HG02759 (cell line): ENCODE results near the gene GRID1.

Experiments used
- ATAC-seq: cut with Tn5 transposase; IDR thresholded peaks from one replicate; pipeline ENCODE4 v1.9.1; 2021; ENCODE audit warnings: mild to moderate bottlenecking, moderate library complexity; ENCODE audit not compliant: unreplicated experiment

The GRID1 gene

DNA sequence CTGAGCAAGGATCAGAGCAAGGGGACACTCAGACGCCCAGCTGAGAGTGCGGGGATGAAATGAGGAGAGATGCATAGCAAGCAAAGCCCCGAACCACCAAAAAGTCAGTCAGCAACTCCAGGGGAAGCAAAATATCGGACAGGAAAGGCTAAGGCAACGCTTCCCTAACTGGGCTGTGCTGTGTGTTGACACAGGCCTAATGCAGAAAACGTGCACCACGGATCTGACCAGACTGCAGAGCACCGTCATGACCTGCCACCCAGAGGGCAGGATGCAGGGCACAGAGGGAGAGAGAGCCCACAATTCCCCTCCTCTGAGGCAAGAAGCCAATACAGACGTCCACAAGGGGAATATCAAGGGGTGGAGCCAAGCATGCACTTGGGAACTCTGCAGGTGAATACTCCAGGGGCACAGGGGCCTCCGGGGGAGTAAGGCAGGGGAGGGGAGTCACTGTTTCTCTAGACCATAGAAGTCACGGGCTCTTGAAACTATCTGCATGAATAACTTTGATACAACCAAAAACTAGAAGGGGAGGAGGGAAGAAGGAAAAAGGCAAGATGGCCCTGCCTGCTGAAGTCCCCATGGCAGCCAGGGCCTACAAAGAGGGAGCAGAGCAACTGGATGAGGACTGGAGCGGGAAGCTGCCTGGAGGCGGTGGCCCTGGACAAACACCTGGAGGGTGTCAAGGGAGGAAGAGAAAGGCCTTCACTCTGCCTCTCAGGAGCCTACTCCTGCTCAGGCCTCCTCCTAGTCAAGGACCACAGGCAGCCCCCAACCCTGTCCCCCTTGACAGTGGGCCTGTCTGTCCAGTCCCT, 26.2 kb downstream of the GRID1 start:
- ATAC-seq, result no peak

DNA sequence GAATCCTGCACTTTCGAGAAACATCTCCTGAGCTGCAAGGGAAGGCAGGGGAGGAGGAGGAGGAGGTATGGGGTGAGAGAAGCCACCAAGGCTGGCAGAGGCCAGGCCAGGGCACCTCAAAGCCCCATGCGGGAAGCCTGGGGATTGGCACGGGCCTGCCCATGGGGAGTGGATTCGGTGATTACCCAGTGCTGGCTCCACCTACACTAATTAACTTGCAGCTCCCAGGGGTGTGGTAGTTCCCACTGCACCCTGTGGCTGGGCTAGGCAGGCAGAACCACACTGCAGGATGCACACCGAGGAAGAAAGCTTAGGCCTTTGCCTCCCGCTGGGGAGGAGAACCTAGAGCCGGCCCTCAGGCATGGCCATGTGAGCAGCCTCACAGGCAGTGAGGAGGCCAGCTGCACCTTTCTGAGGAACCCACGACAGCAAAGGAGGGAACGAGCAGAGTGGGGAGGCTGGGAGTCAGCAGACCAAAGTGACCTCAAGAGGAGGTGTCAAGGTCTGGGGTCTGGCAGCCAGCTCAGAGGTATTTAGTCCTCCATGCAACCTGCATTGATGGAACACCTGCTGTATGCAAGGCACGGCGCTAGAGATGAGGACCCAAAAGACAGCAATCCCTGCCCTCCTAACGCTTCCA, 27.2 kb downstream of the GRID1 start:
- no peak for ATAC-seq

DNA sequence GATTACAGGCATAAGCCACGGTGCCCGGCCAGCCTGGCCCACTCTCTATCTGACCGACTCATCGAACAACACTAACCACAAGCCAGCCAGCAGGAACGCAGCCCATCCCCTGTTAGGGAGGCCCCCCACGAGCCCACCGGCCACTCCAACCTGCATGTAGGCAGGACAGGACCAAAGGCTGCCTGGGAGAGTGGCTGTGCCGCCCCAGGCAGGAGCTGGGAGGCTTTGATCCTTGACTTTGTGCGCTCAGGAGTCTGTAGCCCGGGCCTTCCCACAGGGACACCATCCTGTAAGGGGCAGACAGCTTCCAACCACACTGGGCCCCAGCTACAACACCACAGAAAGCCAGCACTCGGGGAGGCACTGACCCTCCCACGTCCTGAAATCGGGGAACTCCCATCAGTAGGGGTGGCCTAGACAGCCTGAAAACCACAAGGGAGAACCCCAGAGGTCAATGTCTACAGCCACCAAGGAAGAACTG, 29.4 kb downstream of the GRID1 start:
- ATAC-seq, result peak; percentile 75

- ATAC-seq, result no peak
Measured at GRCh38 chr10:86336341-86336740, 30.3 kb downstream of the GRID1 start.

- no peak for ATAC-seq
Measured at GRCh38 chr10:86335831-86336230, 30.8 kb downstream of the GRID1 start.

GRCh38 chr10:86335257-86335656, 31.3 kb downstream of the GRID1 start:
- no peak for ATAC-seq

DNA sequence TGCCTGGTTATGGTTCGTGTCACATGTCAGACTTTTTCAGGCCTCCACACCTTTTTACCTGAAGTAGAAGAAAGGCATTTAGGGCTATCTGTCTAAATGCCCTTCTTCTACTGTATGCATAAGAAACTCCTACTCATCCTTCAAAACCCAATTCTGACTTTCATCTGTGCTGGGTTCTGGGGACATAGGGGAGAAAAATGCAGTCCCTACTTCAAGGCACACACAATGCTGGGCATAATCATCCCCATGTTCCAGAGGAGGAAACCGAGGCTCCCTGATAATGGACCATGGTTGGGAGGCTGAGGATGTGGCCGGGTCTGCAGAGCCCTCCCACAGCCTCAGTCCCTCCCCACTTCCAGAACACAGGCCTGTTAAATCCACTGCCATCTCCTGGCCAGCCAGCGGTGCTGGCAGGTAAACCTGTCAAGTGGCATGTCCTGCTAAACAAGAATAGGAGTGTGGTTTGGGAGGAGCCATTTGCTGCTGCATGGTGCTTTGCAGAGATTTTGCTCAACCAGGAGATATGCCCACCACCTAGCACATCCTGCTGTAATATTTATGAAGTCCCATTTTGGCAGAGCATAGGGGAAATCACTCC, 32.0 kb downstream of the GRID1 start:
- ATAC-seq, result no peak

DNA sequence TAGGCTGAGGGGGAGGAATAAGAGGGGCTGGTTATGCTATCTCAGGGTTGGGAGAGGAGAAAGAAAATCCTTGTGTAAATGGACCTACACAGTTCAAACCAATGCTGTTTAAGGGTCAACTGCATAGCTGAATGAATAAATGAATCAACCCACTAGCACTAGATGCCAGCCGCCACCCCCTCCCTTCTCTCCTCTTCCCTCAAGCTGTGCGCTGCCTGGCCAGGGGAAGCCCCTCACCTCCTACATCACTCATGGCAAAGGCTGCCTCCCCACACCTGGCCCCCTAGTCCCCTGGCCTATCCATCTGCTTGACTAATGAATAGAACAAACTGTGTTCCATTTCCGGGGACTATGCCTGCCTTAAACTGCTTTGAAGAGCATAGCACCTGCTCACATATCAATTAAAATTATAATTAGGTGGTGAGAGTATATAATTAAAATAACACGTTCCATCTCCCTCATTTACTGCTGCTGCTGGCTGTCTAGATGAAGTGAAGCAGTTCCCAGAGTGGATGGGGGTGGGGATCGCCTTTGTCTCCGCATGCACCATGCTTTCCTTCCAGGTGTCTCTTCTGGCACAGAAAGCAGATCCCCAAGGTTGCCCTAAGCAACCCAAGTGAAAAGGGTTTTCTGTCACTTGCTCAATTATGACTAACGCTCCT, 32.6 kb downstream of the GRID1 start:
- no peak for ATAC-seq

- ATAC-seq, result no peak
Measured at GRCh38 chr10:86331861-86332260, 34.7 kb downstream of the GRID1 start.

GRCh38 chr10:86330778-86331763, 35.5 kb downstream of the GRID1 start:
- ATAC-seq, result no peak

- no peak for ATAC-seq
Measured at GRCh38 chr10:86329896-86330680, 36.5 kb downstream of the GRID1 start.

- no peak for ATAC-seq
Measured at GRCh38 chr10:86329093-86329710, 37.4 kb downstream of the GRID1 start.

- no peak for ATAC-seq
Measured at GRCh38 chr10:86327954-86328725, 38.5 kb downstream of the GRID1 start.

DNA sequence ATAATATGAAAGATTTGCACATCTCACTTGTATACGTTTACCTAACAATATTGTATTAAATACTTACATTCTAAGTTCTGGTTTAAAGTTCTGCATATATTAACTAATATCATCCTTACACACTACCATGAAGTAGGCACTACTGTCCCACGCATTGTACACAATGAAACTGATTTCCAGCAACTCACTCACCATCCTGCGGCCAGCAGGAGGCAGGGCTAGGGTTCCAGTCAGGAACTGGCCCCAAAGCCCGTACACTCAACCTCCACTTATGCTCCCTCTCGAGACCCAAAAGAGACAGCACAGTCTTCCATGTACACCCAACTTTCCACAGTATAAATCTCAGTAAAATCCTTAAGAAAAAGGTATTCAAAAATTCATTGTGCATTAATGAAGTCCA, 41.4 kb downstream of the GRID1 start:
- ATAC-seq, result no peak

GRCh38 chr10:86321568-86321967, 45.0 kb downstream of the GRID1 start:
- ATAC-seq, result no peak

GRCh38 chr10:86319676-86320075, 46.9 kb downstream of the GRID1 start:
- no peak for ATAC-seq

DNA sequence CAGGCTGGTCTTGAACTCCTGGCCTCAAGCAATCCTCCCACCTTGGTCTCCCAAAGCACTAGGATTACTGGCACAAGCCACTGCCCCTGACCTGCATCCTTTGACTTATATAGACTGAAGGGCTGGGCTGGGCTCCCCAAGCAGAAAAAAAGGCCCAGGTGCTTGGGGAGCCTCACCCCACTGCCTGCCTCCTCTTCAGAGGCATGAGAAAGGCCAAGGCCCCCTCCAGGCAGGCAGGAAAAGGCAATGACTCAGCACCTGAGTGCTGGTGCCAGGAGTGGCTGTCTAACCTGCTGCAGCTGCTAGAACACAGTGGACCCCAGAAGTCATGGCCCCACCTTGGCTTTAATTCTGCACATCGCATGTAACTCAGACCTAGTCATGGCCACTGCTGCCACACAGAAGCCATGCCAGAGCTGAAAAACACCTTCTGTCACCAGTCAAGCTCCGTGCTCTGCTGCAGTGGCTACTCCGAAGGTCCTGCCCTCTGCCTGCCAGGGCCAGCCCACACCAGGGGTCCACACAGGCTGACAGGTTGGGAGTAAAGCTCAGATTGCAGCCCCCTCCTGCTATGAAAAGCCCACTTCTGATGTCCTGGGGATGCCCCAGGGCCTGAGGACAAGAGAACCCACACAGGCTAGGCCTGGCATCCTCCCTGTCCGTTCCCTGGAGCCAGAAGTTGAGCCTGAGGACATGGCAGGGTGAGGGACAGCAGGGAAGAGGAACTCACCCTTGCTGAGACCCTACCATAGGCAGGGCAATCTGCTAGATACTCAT, 48.5 kb downstream of the GRID1 start:
- ATAC-seq, result no peak

DNA sequence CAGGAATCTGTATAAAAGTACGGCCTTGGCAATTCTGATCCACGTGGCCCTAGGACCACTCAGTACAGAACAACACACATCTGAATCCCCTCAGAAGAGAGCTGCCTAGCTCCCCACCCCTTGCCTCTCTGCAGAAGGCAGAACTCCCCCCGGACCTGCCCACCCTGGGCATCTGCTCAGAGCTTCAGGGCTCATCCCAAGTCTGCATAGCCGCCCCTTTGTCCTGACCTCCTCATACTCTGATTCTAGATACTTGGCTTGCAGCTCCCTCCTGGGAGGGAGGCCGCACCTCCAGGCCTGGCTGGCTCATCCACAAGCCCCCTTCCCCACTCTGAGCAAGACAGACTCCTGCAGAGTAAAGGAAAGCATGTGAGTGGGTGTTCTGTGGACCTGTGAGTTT, 49.6 kb downstream of the GRID1 start:
- ATAC-seq, result no peak
